Common myeloid progenitor, CD34-positive (primary cell): ENCODE data around the gene ERVW-1.

Experiments
- CTCF ChIA-PET: fragments of 350-600 bp; sonication (Branson Sonifier 250); formaldehyde crosslinking; loops from one replicate; lab custom pipeline; 2021; ENCODE audit warnings: antibody characterized with exemption; lab: Charles Lee
- POLR2A ChIA-PET: fragments of 350-600 bp; sonication (Branson Sonifier 250); formaldehyde crosslinking; loops from one replicate; lab custom pipeline; 2021; ENCODE audit warnings: antibody characterized with exemption; lab: Charles Lee
- DNase-seq, 3 donors: peaks; one replicate each; pipeline versions ENCODE4 v3.0.0 to v3.0.0-alpha.2; 2013
- H3K27ac ChIP-seq, 2 experiments: 1 replicate in 1 of 2; 2 replicates in 1 of 2; pipeline ENCODE4 v1.7.0; 2013; ENCODE audit warnings: inconsistent platforms in 2 of 2, low read length in 2 of 2, mild to moderate bottlenecking in 2 of 2, low read depth in 1 of 2, moderate library complexity in 1 of 2; ENCODE audit not compliant: severe bottlenecking in 2 of 2, insufficient read depth in 1 of 2, poor library complexity in 1 of 2
- H3K27me3 ChIP-seq, 5 experiments: replicated peaks in 2 of 5; 1 replicate in 3 of 5; 2 replicates in 2 of 5; pipeline versions ENCODE4 v1.6.1 to v1.7.0; 2013; ENCODE audit warnings: low read length in 4 of 5, mild to moderate bottlenecking in 2 of 5, moderate library complexity in 2 of 5, inconsistent platforms in 1 of 5; ENCODE audit not compliant: insufficient read depth in 5 of 5, control insufficient read depth in 4 of 5
- H3K36me3 ChIP-seq, 4 experiments: 1 replicate in 2 of 4; 2 replicates in 2 of 4; pipeline versions ENCODE4 v1.6.1 to v1.7.0; 2013; ENCODE audit warnings: low read length in 3 of 4, control low read depth in 1 of 4, mild to moderate bottlenecking in 1 of 4; ENCODE audit not compliant: control insufficient read depth in 4 of 4, insufficient read depth in 4 of 4
- H3K4me1 ChIP-seq, 4 experiments: 1 replicate in 3 of 4; 2 replicates in 1 of 4; pipeline versions ENCODE4 v1.6.1 to v1.7.1; 2013; ENCODE audit warnings: low read length in 3 of 4, mild to moderate bottlenecking in 3 of 4, control low read depth in 1 of 4, inconsistent platforms in 1 of 4, moderate library complexity in 1 of 4; ENCODE audit not compliant: control insufficient read depth in 4 of 4, insufficient read depth in 4 of 4; ENCODE audit errors: control extremely low read depth in 1 of 4
- H3K4me3 ChIP-seq, 7 experiments: 1 replicate in 4 of 7; 2 replicates in 3 of 7; pipeline versions ENCODE4 v1.5.1 to v1.7.0; 2013; ENCODE audit warnings: mild to moderate bottlenecking in 7 of 7, low read length in 6 of 7, moderate library complexity in 6 of 7, inconsistent platforms in 2 of 7, low read depth in 2 of 7, control low read depth in 1 of 7; ENCODE audit not compliant: insufficient read depth in 4 of 7, control insufficient read depth in 1 of 7; ENCODE audit errors: extremely low read depth in 1 of 7
- H3K9me3 ChIP-seq, 5 experiments: 1 replicate in 4 of 5; 2 replicates in 1 of 5; pipeline versions ENCODE4 v1.6.1 to v1.7.1; 2013; ENCODE audit warnings: low read length in 4 of 5, mild to moderate bottlenecking in 2 of 5, inconsistent platforms in 1 of 5, low read depth in 1 of 5, moderate library complexity in 1 of 5; ENCODE audit not compliant: control insufficient read depth in 4 of 5, insufficient read depth in 2 of 5; ENCODE audit errors: control extremely low read depth in 1 of 5
- WGBS: methylation state at CpG from one replicate; pipeline ENCODE4 v1.1.5; 2013; ENCODE audit not compliant: insufficient coverage; 5-methylcytosine and 5-hydroxymethylcytosine counted together

The ERVW-1 gene

DNA sequence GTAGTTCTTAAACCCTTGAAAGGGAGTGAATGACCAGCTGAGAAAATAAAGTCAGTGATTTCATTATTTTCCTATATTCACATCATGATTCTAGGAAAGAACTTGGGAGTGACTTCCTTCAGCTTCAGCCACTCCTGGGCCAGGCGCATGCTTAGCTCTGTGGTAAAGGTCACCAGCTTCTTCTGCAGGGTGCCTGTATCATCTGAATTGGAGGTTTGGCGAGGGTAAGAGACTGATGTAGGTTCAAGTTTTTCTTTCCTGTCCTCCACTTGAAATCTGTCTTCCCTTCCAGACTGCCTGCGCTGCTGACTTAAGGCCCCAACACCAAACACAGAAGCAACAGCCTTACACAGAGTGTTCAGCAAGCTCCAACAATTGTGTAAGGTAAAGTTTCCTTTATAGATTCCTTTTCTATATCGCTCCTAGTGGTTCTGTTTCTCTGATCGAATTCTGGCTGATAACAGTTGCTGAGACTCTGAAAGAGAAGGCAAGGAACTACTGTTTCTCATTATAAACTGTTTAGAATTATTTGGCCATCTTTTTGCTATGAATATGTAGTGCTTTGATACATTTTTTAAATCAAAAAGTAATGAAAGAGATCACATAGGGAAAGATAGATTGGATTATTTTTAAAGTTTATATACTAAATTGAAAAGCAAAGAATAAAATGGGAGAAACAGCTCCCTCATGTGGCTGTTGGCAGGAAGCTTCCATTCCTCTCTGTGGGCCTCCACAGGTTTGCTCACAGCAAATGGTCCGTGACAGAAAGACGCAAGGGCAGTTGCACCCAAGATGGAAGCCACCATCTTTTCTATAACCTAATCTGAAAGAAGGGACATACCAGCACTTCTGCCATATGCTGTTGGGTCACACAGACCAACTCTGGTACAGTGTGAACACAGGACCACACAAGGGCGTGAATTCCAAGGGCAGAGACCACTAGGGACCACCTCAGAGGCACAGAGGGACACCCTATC is 16.4 kb downstream of the ERVW-1 start:
- H3K9me3 ChIP-seq, result no peaks in the 10 kb centered on the region
- CTCF ChIA-PET, result interaction anchor here (1.1 to 3.7 kb wide), 7 partner anchors 9 to 628 kb away, joined by 3 to 21 read pairs (median 7); partner anchors contain the start of gene GATAD1
- H3K4me1 ChIP-seq, result no peaks in the 10 kb centered on the region
- no peak overlapping the region for H3K27ac ChIP-seq
- POLR2A ChIA-PET, result no interaction called here
- H3K4me3 ChIP-seq, result no peak overlapping the region
- DNase-seq, result peak; percentile 42 to 71 (median 68)
- peaks cover 2 to 10% (median 10%) of the 10 kb centered on the region in 4 experiments for H3K36me3 ChIP-seq
- 60% methylated on average over 4 of the region's 8 CpGs for WGBS
- no peaks in the 10 kb centered on the region for H3K27me3 ChIP-seq

DNA sequence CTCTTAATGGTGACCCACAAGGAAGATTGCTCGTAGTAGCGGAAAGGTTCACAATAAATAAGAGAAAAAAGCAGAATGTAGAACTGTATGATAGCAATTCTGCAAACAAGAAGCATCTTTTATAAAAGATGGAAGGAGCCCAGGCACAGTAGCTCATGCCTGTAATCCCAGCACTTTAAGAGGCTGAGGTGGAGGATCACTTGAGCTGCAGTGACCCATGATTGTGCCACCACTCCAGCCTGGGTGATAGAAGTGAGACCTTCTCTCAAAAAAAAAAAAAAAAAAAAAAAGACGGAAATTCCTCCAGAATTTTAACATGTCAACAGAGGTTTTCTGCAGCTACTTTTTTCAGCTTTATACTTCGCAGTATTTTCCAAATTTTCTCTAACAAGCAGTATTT is 17.2 kb downstream of the ERVW-1 start:
- WGBS, result 100% methylated on average over 2 of the region's 4 CpGs
- POLR2A ChIA-PET, result no interaction called here
- CTCF ChIA-PET, result interaction anchor here (1.1 to 3.7 kb wide), 6 partner anchors 8 to 55 kb away, joined by 3 to 21 read pairs (median 8); partner anchors contain the start of gene GATAD1
- no peaks in the 10 kb centered on the region for H3K27me3 ChIP-seq
- no peaks in the 10 kb centered on the region for H3K9me3 ChIP-seq
- DNase-seq, result no peak
- no peaks in the 10 kb centered on the region for H3K4me1 ChIP-seq
- peaks cover 2 to 18% (median 18%) of the 10 kb centered on the region in 4 experiments for H3K36me3 ChIP-seq
- H3K27ac ChIP-seq, result no peak overlapping the region
- H3K4me3 ChIP-seq, result no peak overlapping the region

DNA sequence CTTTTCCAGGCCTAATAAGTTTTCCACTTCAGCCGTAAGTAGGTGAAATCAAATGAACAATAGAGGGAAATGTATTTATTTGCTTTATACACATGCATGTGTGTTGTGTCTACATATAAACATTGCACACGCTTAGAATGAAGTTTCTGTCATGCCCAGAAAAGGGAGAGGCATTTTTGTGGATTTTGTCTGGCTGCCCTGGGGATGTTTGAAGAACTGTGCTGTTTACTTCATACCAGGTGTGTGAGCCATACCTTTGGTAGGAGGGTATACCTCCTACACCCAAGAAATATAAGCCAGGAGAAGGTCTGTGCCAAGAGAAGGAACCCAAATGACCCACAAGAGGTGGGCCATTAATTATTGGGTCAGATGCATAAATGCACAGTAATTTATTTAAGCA is 17.6 kb downstream of the ERVW-1 start:
- Histone ChIP-seq H3K36me3 (peaks cover 2 to 22% (median 20%) of the 10 kb centered on the region in 4 experiments), H3K9me3 (no peaks in the 10 kb centered on the region), H3K27ac (no peak overlapping the region), H3K4me1 (no peaks in the 10 kb centered on the region), H3K4me3 (no peak overlapping the region), H3K27me3 (no peaks in the 10 kb centered on the region)
- ChIA-PET POLR2A (no interaction called here), CTCF (interaction anchor here (1.3 to 3.7 kb wide), 3 partner anchors 10 to 36 kb away, joined by 7 to 21 read pairs (median 10); partner anchors contain the start of gene GATAD1)
- no peak for DNase-seq
- 90% methylated on average over 1 of the region's 2 CpGs for WGBS

DNA sequence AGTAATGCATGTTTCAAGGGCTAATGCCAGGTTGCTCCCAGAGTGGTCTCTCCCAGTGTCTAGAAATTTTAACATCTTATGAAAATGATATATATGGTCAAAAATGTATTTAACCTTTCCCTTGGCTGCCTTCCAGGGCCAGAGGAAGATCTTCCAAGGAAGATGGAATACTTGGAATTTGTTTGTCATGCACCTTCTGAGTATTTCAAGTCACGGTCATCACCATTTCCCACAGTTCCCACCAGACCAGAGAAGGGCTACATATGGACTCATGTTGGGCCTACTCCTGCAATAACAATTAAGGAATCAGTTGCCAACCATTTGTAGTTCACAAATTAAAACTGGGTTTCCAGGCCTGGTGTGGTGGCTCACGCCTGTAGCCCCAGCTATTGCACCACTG is 21.5 kb downstream of the ERVW-1 start:
- ChIA-PET POLR2A (no interaction called here), CTCF (no interaction called here)
- Histone ChIP-seq H3K36me3 (peaks cover 19 to 60% (median 47%) of the 10 kb centered on the region in 4 experiments), H3K27me3 (no peaks in the 10 kb centered on the region), H3K4me3 (no peak overlapping the region), H3K9me3 (no peaks in the 10 kb centered on the region), H3K4me1 (no peaks in the 10 kb centered on the region), H3K27ac (no peak overlapping the region)
- no peak for DNase-seq
- WGBS, result 100% methylated on average over 2 of the region's 2 CpGs

DNA sequence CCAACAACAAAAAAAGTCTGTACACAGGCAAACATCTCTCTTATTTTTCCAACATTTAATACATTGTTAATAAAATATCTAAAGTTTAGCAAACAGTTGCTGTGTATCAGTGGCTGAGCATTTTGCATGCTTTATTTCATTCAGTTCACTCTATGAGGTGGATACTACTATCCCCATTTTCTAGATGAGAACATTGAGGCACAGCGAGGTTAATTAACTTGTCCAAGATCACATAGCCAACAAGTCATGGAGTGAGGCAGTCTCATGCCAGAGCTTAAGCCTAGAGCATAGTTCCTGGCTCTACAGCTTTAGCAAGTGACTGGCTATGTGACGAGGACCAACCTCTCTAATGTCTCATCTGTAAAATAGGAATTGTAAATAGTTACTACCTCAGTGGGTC is 26.1 kb downstream of the ERVW-1 start:
- CTCF ChIA-PET, result interaction anchor here (1.3 to 2.5 kb wide), 2 partner anchors 10 to 13 kb away, joined by 5 to 14 read pairs; no protein-coding TSS in a partner anchor

DNA sequence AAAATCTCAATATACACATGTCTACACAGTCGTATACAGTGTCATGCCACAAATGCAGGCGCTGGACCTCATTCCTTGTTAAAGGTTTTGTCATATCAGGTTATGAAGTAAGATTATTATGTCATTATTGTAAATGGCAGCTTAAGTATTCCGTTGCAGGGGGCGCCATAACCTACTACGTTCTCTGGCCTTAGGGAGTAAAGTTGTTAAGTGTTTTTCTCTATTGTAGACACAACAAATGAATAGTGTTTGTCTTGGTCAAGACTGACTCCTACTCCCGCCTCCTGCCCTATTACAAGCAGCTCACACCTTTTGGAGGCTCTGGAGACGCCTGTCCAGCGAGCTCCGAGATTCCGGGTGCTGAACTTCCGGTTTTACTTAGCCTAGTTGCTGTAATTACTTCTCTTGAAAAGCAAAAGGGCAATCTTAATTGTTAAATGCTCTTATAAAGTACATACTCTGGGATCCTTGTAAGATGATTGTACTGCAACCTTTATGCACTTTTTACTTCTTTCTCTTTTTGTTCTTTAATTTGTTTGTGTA is 29.5 kb downstream of the ERVW-1 start:
- DNase-seq, result peak; percentile 82 to 84 (median 83)
- POLR2A ChIA-PET, result no interaction called here

More for the DNA sequence above, 26.1 kb downstream of the ERVW-1 start:
- Histone ChIP-seq H3K4me3 (no peak overlapping the region), H3K9me3 (no peaks in the 10 kb centered on the region), H3K27me3 (no peaks in the 10 kb centered on the region), H3K4me1 (peaks cover 4 to 11% (median 5%) of the 10 kb centered on the region in 4 experiments), H3K27ac (no peak overlapping the region), H3K36me3 (peaks cover 22 to 69% (median 48%) of the 10 kb centered on the region in 4 experiments)
- POLR2A ChIA-PET, result no interaction called here
- 100% methylated on average over 1 of the region's 2 CpGs for WGBS
- DNase-seq, result no peak

More for the DNA sequence above, 29.5 kb downstream of the ERVW-1 start:
- peaks cover 13 to 35% (median 25%) of the 10 kb centered on the region in 4 experiments for H3K36me3 ChIP-seq
- 0% methylated on average over 6 of the region's 11 CpGs for WGBS
- peak overlapping the region; percentile 37 to 96 (median 93) for H3K4me3 ChIP-seq
- CTCF ChIA-PET, result interaction anchor here (0.9 to 3.8 kb wide), 11 partner anchors 12 to 618 kb away, joined by 3 to 23 read pairs (median 5); no protein-coding TSS in a partner anchor
- no peaks in the 10 kb centered on the region for H3K9me3 ChIP-seq
- no peaks in the 10 kb centered on the region for H3K27me3 ChIP-seq
- peak overlapping the region; percentile 91 to 96 for H3K27ac ChIP-seq
- H3K4me1 ChIP-seq, result peaks cover 4 to 11% (median 5%) of the 10 kb centered on the region in 4 experiments
